ENCODE results near the gene GAGE12F. TPM values are rescaled to one million over a fixed set of nuclear protein-coding genes. Genes with fewer than 3 reads are reported as not detected.

The GAGE12F gene
- total RNA-seq, 1 donor from 2014 or later, result not detected

DNA sequence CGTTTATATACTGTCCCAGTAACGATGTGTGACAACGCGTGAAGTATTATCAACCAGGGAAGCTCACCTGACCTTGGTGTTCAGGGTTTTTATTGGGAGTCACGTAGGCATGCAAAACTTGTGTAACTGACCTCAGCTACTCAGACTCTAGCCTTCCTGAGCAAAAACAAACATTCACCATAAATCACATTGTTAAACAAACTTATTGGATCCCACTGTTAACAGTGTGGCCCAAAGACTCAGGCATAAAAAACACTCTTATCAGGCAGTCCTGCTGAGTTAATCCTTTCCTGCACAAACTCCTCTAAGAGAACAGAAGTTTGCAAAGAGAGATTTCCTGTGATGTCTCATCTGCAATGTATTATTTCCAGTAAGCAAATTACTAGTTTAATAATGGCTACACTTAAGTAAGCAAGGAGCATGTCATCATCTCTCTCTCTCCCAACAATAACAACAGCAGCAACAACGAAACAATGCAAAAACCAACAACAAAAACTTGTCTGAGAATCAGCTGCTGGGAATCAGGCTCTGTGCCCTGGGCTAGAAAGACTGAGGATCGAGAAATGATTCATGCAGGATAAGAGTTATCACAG, 50.2 kb downstream of the GAGE12F start:
- Mint-ChIP-seq H3K36me3 (no peaks in the 10 kb centered on the region), H3K4me3 (no peak overlapping the region), H3K4me1 (peaks cover 5% of the 10 kb centered on the region), H3K27ac (peak overlapping the region; percentile 16), H3K9me3 (peaks cover 25% of the 10 kb centered on the region), H3K27me3 (ENCODE audit: low read depth) (no peaks in the 10 kb centered on the region)
- DNase-seq (ENCODE audit: low spot score in 2 of 2, unreplicated experiment in 2 of 2), result no peak
- no peak for TF ChIP-seq CTCF (IDR thresholded peaks at IDR 0.05; ENCODE audit: unreplicated experiment)

Other genes with a start within 250 kb of the GAGE12F start
- gene GAGE12J, start 238.8 kb upstream of the GAGE12F start, total RNA-seq, result not detected in 3 replicates
- gene GAGE13, start 229.3 kb upstream of the GAGE12F start, total RNA-seq, result not detected in 3 replicates
- gene GAGE12C, start 28.7 kb upstream of the GAGE12F start, total RNA-seq, result not detected in 3 replicates
- gene GAGE12D, start 19.1 kb upstream of the GAGE12F start, total RNA-seq, result not detected in 3 replicates
- not detected in 3 replicates for gene GAGE12E, start 9.6 kb upstream of the GAGE12F start, total RNA-seq
- gene GAGE12G, start 9.6 kb downstream of the GAGE12F start, total RNA-seq, result not detected in 3 replicates
- gene GAGE12H, start 19.1 kb downstream of the GAGE12F start, total RNA-seq, result not detected in 3 replicates
- gene GAGE2A, start 28.7 kb downstream of the GAGE12F start, total RNA-seq, result not detected in 3 replicates
- gene GAGE1, start 38.2 kb downstream of the GAGE12F start, total RNA-seq, result not detected in 3 replicates
- not detected in 3 replicates for gene PAGE1, start 135.1 kb downstream of the GAGE12F start, total RNA-seq